ENCODE measurements around the gene LRP2.
A peak's percentile ranks its signal among the peaks of the same experiment; 100 is the strongest.
"Not testable (repeated sequence)": the region's sequence is repeated elsewhere in the genome, so short reads cannot be mapped to it uniquely, and the experiment has no call there.

LRP2 gene

DNA sequence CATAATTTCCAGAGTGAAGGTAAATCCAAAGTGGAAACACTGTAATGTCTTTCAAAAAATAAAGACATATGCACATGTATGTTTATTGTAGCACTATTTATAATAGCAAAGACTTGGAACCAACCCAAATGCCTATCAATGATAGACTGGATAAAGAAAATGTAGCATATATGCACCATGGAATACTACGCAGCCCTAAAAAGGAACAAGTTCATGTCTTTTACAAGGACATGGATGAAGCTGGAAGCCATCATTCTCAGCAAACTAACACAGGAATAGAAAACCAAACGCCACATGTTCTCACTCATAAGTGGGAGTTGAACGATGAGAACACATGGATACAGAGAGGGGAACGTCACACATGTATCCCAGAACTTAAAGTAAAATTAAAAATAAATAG is 57.6 kb downstream of the LRP2 start:
- in situ Hi-C loops (cut with MboI; ENCODE audit: low pct_unique_long_range_greater_than_20kb, low sequenced_read_pairs); DNase-seq: not testable (repeated sequence)

- in situ Hi-C loops (cut with MboI; ENCODE audit: low pct_unique_long_range_greater_than_20kb, low sequenced_read_pairs), result no loop called here
- DNase-seq, result no peak
Observed at GRCh38 chr2:169303579-169304305, 58.6 kb downstream of the LRP2 start.

GRCh38 chr2:169302364-169302763 is 60.0 kb downstream of the LRP2 start:
- DNase-seq, result no peak
- in situ Hi-C loops (cut with MboI; ENCODE audit: low pct_unique_long_range_greater_than_20kb, low sequenced_read_pairs), result no loop called here

- in situ Hi-C loops (cut with MboI; ENCODE audit: low pct_unique_long_range_greater_than_20kb, low sequenced_read_pairs), result no loop called here
- DNase-seq, result no peak
Observed at GRCh38 chr2:169301596-169302335, 60.6 kb downstream of the LRP2 start.

GRCh38 chr2:169300636-169301530 is 61.5 kb downstream of the LRP2 start:
- in situ Hi-C loops (cut with MboI; ENCODE audit: low pct_unique_long_range_greater_than_20kb, low sequenced_read_pairs), result no loop called here
- DNase-seq, result no peak

DNA sequence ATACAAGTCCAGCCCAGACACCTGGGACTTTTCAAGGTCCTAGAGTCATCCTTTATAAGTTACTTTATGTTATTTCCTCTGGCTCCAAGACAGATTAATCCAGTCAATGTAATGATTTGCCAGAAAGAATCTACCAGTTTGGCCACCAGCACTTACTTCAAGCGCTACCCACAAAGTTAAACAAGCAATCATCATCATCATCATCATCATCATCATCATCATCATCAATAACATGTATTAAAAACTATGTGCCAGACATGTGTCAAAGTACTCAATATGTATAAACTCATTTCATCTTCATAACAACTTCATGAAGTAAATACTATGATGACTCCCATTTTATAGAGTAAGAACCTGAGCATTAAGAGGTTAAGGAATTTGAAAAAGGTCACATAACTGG is 64.3 kb downstream of the LRP2 start:
- in situ Hi-C loops (cut with MboI; ENCODE audit: low pct_unique_long_range_greater_than_20kb, low sequenced_read_pairs), result no loop called here
- no peak for DNase-seq

- DNase-seq, result no peak
- in situ Hi-C loops (cut with MboI; ENCODE audit: low pct_unique_long_range_greater_than_20kb, low sequenced_read_pairs), result no loop called here
Observed at GRCh38 chr2:169294001-169294675, 68.2 kb downstream of the LRP2 start.

- no peak for DNase-seq
- in situ Hi-C loops (cut with MboI; ENCODE audit: low pct_unique_long_range_greater_than_20kb, low sequenced_read_pairs), result no loop called here
Observed at GRCh38 chr2:169291517-169291916, 70.8 kb downstream of the LRP2 start.

GRCh38 chr2:169290433-169290832 is 71.9 kb downstream of the LRP2 start:
- no peak for DNase-seq
- in situ Hi-C loops (cut with MboI; ENCODE audit: low pct_unique_long_range_greater_than_20kb, low sequenced_read_pairs), result no loop called here

- no peak for DNase-seq
- in situ Hi-C loops (cut with MboI; ENCODE audit: low pct_unique_long_range_greater_than_20kb, low sequenced_read_pairs), result no loop called here
Observed at GRCh38 chr2:169287666-169288065, 74.7 kb downstream of the LRP2 start.

GRCh38 chr2:169286624-169287231 is 75.6 kb downstream of the LRP2 start:
- no peak for DNase-seq
- in situ Hi-C loops (cut with MboI; ENCODE audit: low pct_unique_long_range_greater_than_20kb, low sequenced_read_pairs), result no loop called here

DNA sequence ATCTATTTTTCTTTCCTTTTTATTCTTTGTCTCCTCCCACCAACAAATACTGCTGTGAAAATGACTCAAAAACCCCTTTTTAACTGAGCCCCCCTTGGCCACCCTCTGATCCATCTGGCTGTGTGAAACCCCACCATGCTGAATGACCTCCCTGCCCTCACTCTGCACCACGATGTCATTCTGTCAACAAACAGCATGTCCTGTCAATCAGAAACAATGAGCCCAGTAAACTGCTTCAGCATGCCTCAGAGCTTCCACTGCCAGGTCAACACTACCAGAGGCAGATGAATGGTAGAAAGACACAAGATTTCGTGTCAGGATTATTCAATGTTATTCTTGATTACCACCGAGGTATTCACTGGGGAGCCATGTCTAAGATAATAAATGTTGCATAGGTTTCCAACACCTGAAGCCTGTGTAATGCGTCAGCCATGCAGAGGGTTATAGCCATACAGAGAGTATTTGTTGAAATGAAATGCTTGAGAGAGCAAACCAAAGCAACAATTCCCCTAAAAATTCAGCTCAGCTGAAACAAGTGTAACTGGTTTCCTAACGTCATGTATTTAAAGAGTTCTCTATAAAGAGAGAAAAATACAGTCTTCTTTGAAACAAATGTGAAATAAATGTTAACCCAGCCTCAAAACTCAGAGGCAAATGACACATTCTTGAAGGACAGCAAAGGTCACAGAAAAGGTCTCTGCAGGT is 76.7 kb downstream of the LRP2 start:
- in situ Hi-C loops (cut with MboI; ENCODE audit: low pct_unique_long_range_greater_than_20kb, low sequenced_read_pairs), result no loop called here
- DNase-seq, result no peak

GRCh38 chr2:169280502-169280901 is 81.8 kb downstream of the LRP2 start:
- in situ Hi-C loops (cut with MboI; ENCODE audit: low pct_unique_long_range_greater_than_20kb, low sequenced_read_pairs), result no loop called here

GRCh38 chr2:169275696-169276444 is 86.5 kb downstream of the LRP2 start:
- in situ Hi-C loops (cut with MboI; ENCODE audit: low pct_unique_long_range_greater_than_20kb, low sequenced_read_pairs), result no loop called here
- DNase-seq, result peak; percentile 15

More at GRCh38 chr2:169280502-169280901, 81.8 kb downstream of the LRP2 start:
- no peak for DNase-seq

GRCh38 chr2:169272010-169272409 is 90.3 kb downstream of the LRP2 start:
- in situ Hi-C loops (cut with MboI; ENCODE audit: low pct_unique_long_range_greater_than_20kb, low sequenced_read_pairs), result no loop called here

GRCh38 chr2:169270574-169270973 is 91.8 kb downstream of the LRP2 start:
- in situ Hi-C loops (cut with MboI; ENCODE audit: low pct_unique_long_range_greater_than_20kb, low sequenced_read_pairs); DNase-seq: not testable (repeated sequence)

More at GRCh38 chr2:169272010-169272409, 90.3 kb downstream of the LRP2 start:
- no peak for DNase-seq

- in situ Hi-C loops (cut with MboI; ENCODE audit: low pct_unique_long_range_greater_than_20kb, low sequenced_read_pairs), result no loop called here
- DNase-seq, result peak; percentile 61
Observed at GRCh38 chr2:169265591-169265990, 96.7 kb downstream of the LRP2 start.

All from KBM-7 (cell line).